Mesenchymal stem cell (in vitro differentiated cells and primary cell): Measurements from ENCODE around the gene SPRR2B.
"Not testable (repeated sequence)": the region's sequence is repeated elsewhere in the genome, so short reads cannot be mapped to it uniquely, and the experiment has no call there.

ENCODE experiments used
- DNase-seq: peaks from one replicate; pipeline ENCODE4 v3.0.0-alpha.2; 2013
- H2AFZ ChIP-seq: one replicate; pipeline ENCODE4 v1.6.1; 2013; ENCODE audit warnings: low read depth, mild to moderate bottlenecking, control low read depth, inconsistent platforms, low read length, moderate library complexity
- H2AK5ac ChIP-seq: 2 replicates; pipeline ENCODE4 v1.6.1; 2013; ENCODE audit warnings: low read length, moderate library complexity, mild to moderate bottlenecking, inconsistent platforms; ENCODE audit not compliant: severe bottlenecking
- H2BK120ac ChIP-seq: one replicate; pipeline ENCODE4 v1.6.1; 2013; ENCODE audit warnings: low read depth, mild to moderate bottlenecking, inconsistent platforms, low read length, moderate library complexity
- H2BK12ac ChIP-seq, 2 experiments: one replicate each; pipeline ENCODE4 v1.6.1; 2013; ENCODE audit warnings: inconsistent platforms in 2 of 2, low read length in 2 of 2, mild to moderate bottlenecking in 2 of 2, moderate library complexity in 2 of 2, control low read depth in 1 of 2
- H2BK15ac ChIP-seq: one replicate; pipeline ENCODE4 v1.6.1; 2013; ENCODE audit warnings: mild to moderate bottlenecking, low read depth, inconsistent platforms; ENCODE audit not compliant: poor library complexity, severe bottlenecking
- H2BK5ac ChIP-seq: 2 replicates; pipeline ENCODE4 v1.6.1; 2013; ENCODE audit warnings: low read depth, mild to moderate bottlenecking, low read length, control low read depth, inconsistent platforms; ENCODE audit not compliant: poor library complexity, severe bottlenecking
- H3K14ac ChIP-seq, 2 experiments: one replicate each; pipeline ENCODE4 v1.6.1; 2013; ENCODE audit warnings: inconsistent platforms in 2 of 2, low read length in 2 of 2, control low read depth in 1 of 2, mild to moderate bottlenecking in 1 of 2, moderate library complexity in 1 of 2
- H3K18ac ChIP-seq, 2 experiments: one replicate each; pipeline ENCODE4 v1.6.1; 2013; ENCODE audit warnings: inconsistent platforms in 2 of 2, low read length in 2 of 2, control low read depth in 1 of 2, low read depth in 1 of 2, mild to moderate bottlenecking in 1 of 2
- H3K23ac ChIP-seq, 2 experiments: one replicate each; pipeline ENCODE4 v1.6.1; 2013; ENCODE audit warnings: inconsistent platforms in 2 of 2, low read length in 2 of 2, mild to moderate bottlenecking in 2 of 2, moderate library complexity in 2 of 2, control low read depth in 1 of 2
- H3K27ac ChIP-seq: 2 replicates; pipeline ENCODE4 v1.5.1; 2013; ENCODE audit warnings: mild to moderate bottlenecking, moderate library complexity, low read length, control low read depth, inconsistent platforms; ENCODE audit not compliant: poor library complexity, severe bottlenecking
- H3K27me3 ChIP-seq, 2 experiments: 2 replicates each; pipeline versions ENCODE4 v1.6.1 to v1.7.0; 2013; ENCODE audit warnings: low read length in 2 of 2, mild to moderate bottlenecking in 2 of 2, moderate library complexity in 2 of 2, control low read depth in 1 of 2, inconsistent platforms in 1 of 2; ENCODE audit not compliant: control insufficient read depth in 1 of 2, insufficient read depth in 1 of 2
- H3K36me3 ChIP-seq, 2 experiments: 2 replicates each; pipeline versions ENCODE4 v1.6.1 to v1.7.0; 2013; ENCODE audit warnings: low read length in 2 of 2, control low read depth in 1 of 2, inconsistent platforms in 1 of 2, low read depth in 1 of 2, mild to moderate bottlenecking in 1 of 2; ENCODE audit not compliant: insufficient read depth in 2 of 2, control insufficient read depth in 1 of 2
- H3K4ac ChIP-seq, 2 experiments: one replicate each; pipeline ENCODE4 v1.6.1; 2013; ENCODE audit warnings: inconsistent platforms in 2 of 2, low read length in 2 of 2, mild to moderate bottlenecking in 2 of 2, moderate library complexity in 2 of 2, control low read depth in 1 of 2, low read depth in 1 of 2
- H3K4me1 ChIP-seq: 2 replicates; pipeline ENCODE4 v1.6.1; 2013; ENCODE audit warnings: low read depth, low read length, control low read depth; ENCODE audit not compliant: control insufficient read depth, insufficient read depth
- H3K4me2 ChIP-seq: 2 replicates; pipeline ENCODE4 v1.6.1; 2013; ENCODE audit warnings: low read length, mild to moderate bottlenecking, inconsistent platforms; ENCODE audit not compliant: poor library complexity, severe bottlenecking
- H3K4me3 ChIP-seq, 2 experiments: 2 replicates each; pipeline versions ENCODE4 v1.5.1 to v1.7.0; 2013; ENCODE audit warnings: low read length in 2 of 2, mild to moderate bottlenecking in 2 of 2, control low read depth in 1 of 2, low read depth in 1 of 2; ENCODE audit not compliant: insufficient read depth in 1 of 2
- H3K79me1 ChIP-seq: replicated peaks from 2 replicates; pipeline ENCODE4 v1.6.1; 2013; ENCODE audit warnings: mild to moderate bottlenecking, control low read depth, low read length, inconsistent platforms; ENCODE audit not compliant: poor library complexity, severe bottlenecking
- H3K9ac ChIP-seq: 2 replicates; pipeline ENCODE4 v1.7.0; 2013; ENCODE audit warnings: mild to moderate bottlenecking, low read length, moderate library complexity
- H3K9me3 ChIP-seq: 2 replicates; pipeline ENCODE4 v1.7.0; 2013; ENCODE audit warnings: mild to moderate bottlenecking, low read length; ENCODE audit not compliant: control insufficient read depth
- H4K8ac ChIP-seq: one replicate; pipeline ENCODE4 v1.6.1; 2013; ENCODE audit warnings: inconsistent platforms, mild to moderate bottlenecking, low read length, moderate library complexity
- H4K91ac ChIP-seq: one replicate; pipeline ENCODE4 v1.6.1; 2013; ENCODE audit warnings: mild to moderate bottlenecking, low read length, inconsistent platforms
- WGBS: methylation state at CpG from one replicate; pipeline ENCODE4 v1.1.7; 2013; ENCODE audit warnings: mixed read lengths; 5-methylcytosine and 5-hydroxymethylcytosine counted together

Gene SPRR2B

GRCh38 chr1:153057375-153057774 lies 14.0 kb downstream of the SPRR2B start, which contains the start of gene SPRR2A:
Gene SPRR2A (minus strand): TSS chr1:153057512. CDS start chr1:153056735, 777 bp downstream.
- Histone ChIP-seq H3K36me3 (no peaks in the 10 kb centered on the region), H2AFZ (no peak within 1 kb of the TSS), H3K4me3 (no peak within 1 kb of the TSS), H3K18ac (no peak within 1 kb of the TSS), H4K8ac (no peak within 1 kb of the TSS), H2BK12ac (no peak within 1 kb of the TSS), H2BK5ac (no peak within 1 kb of the TSS), H4K91ac (no peak within 1 kb of the TSS), H3K79me1 (no peaks in the 10 kb centered on the region), H3K4me2 (no peak within 1 kb of the TSS), H2AK5ac (no peak within 1 kb of the TSS), H2BK120ac (no peak within 1 kb of the TSS), H3K14ac (no peak within 1 kb of the TSS), H3K27me3 (peaks cover 0 to 8% of the 10 kb centered on the region in 2 experiments), H3K27ac (no peak within 1 kb of the TSS), H2BK15ac (no peak within 1 kb of the TSS), H3K4ac (no peak within 1 kb of the TSS), H3K9ac (no peak within 1 kb of the TSS), H3K23ac (no peak within 1 kb of the TSS), H3K9me3 (no peaks in the 10 kb centered on the region), H3K4me1 (no peaks in the 10 kb centered on the region)
- no peak for DNase-seq
- WGBS: 37% methylated on average over 2 of the region's 2 CpGs

DNA sequence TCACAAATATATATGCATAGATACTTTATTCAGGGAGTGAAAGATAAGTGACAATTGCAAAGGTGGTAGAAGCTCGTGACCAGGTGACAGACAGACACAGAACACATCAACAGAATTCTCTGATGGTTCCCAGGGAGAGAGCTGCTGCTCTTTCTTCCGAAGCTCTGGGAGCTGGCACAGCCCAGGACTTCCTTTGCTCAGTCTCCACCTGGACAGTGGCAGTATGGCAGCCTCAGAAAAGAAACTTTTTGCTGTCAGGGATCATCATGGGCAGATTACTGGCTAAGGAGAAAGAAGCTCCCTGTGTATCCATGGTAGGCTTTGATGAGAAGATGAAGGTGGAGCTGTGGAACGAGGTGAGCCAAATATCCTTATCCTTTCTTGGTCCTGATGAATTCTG lies 15.3 kb downstream of the SPRR2B start:
- not testable (repeated sequence) for H3K4me2 ChIP-seq, H4K91ac ChIP-seq, H3K9ac ChIP-seq, H3K14ac ChIP-seq, H3K9me3 ChIP-seq, H2BK120ac ChIP-seq, H2BK15ac ChIP-seq, H2BK5ac ChIP-seq, DNase-seq, H3K4me1 ChIP-seq, H3K27ac ChIP-seq, H3K36me3 ChIP-seq, H2AK5ac ChIP-seq, H4K8ac ChIP-seq, H2BK12ac ChIP-seq, H3K4me3 ChIP-seq, H3K23ac ChIP-seq, H3K4ac ChIP-seq, H2AFZ ChIP-seq, H3K18ac ChIP-seq, H3K79me1 ChIP-seq
- 24% methylated on average over 3 of the region's 3 CpGs for WGBS
- peaks cover 0 to 10% of the 10 kb centered on the region in 2 experiments for H3K27me3 ChIP-seq

DNA sequence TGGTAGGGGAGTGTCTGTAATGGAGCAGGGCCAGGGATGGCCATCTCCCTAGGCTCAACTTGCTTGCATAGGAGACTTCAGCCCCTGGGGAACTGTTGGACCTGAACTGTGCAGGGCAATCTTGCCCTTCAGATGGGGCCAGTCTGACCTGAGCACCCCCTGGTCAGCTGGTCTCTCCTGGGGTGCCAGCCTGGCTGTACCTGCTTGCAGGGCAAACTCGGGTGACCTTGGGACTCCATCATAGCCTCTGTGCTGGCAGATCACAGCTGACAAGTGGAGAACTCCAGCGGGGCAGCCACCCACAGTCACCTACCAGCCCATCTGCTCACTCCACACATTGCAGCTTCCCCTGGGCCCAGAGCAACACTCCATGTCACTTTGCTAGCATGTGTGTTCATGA lies 22.2 kb downstream of the SPRR2B start:
- Histone ChIP-seq H3K27me3 (peaks cover 0 to 4% of the 10 kb centered on the region in 2 experiments), H4K91ac (no peak overlapping the region), H3K27ac (no peak overlapping the region), H2AK5ac (no peak overlapping the region), H2BK12ac (no peak overlapping the region), H3K4me1 (no peaks in the 10 kb centered on the region), H3K9ac (no peak overlapping the region), H2AFZ (no peak overlapping the region), H2BK15ac (no peak overlapping the region), H2BK120ac (no peak overlapping the region), H3K4ac (no peak overlapping the region), H3K36me3 (no peaks in the 10 kb centered on the region), H3K4me2 (no peak overlapping the region), H3K18ac (no peak overlapping the region), H3K4me3 (no peak overlapping the region), H3K23ac (no peak overlapping the region), H3K79me1 (no peaks in the 10 kb centered on the region), H2BK5ac (no peak overlapping the region), H3K9me3 (peaks cover 12% of the 10 kb centered on the region), H4K8ac (no peak overlapping the region), H3K14ac (no peak overlapping the region)
- 56% methylated on average over 2 of the region's 2 CpGs for WGBS
- no peak for DNase-seq

DNA sequence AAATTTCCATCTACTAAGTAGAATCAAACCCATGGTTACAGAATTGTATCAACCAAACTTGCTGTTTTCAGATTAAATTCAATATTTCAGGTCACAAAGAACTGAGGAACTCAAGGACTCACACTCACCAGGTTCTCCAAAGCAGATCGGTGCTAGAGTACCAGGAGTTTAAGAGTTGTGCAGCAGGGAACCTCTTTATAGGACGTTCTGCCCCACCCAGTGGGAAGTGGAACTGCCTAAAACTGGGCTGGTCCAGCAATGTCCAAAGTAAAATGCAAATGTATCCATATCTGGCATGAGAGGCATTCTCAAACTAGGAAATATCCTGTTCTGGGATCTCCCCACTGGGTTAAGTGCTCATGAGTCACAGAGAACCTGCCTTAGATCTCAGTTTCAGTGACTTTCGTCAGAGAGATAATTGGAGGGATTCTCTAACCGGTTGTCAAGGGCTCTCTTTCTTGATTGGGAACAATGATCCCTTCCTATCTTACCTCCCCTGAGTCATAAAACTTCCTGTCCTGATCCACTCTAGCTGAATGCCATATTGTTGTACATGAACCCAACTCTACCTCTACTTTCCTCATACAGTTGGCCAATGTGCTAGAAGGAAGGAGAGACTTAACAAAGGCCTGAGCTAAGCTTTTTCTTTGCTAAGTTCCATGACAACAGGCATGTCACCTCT lies 30.3 kb downstream of the SPRR2B start, which contains the start of gene SPRR2D:
TSS of gene SPRR2D (minus strand) at position 171 of the 682 bp plus-strand sequence. CDS start 774 bp downstream, outside the sequence.
- H3K4me3 ChIP-seq: no peak within 1 kb of the TSS
- 56% methylated on average over 4 of the region's 4 CpGs for WGBS

More for the DNA sequence above, 30.3 kb downstream of the SPRR2B start, which contains the start of gene SPRR2D:
- no peak within 1 kb of the TSS for H2AK5ac ChIP-seq
- no peak within 1 kb of the TSS for H3K4ac ChIP-seq
- no peak within 1 kb of the TSS for H2BK12ac ChIP-seq
- no peak within 1 kb of the TSS for H3K27ac ChIP-seq
- no peak within 1 kb of the TSS for H3K9ac ChIP-seq
- DNase-seq: no peak
- H3K9me3 ChIP-seq: no peaks in the 10 kb centered on the region
- no peak within 1 kb of the TSS for H2BK5ac ChIP-seq
- no peak within 1 kb of the TSS for H2AFZ ChIP-seq
- H3K23ac ChIP-seq: no peak within 1 kb of the TSS
- H3K4me1 ChIP-seq: no peaks in the 10 kb centered on the region
- no peaks in the 10 kb centered on the region for H3K36me3 ChIP-seq
- H3K14ac ChIP-seq: no peak within 1 kb of the TSS
- no peak within 1 kb of the TSS for H4K8ac ChIP-seq
- peaks cover 0 to 6% of the 10 kb centered on the region in 2 experiments for H3K27me3 ChIP-seq
- H3K79me1 ChIP-seq: no peaks in the 10 kb centered on the region
- no peak within 1 kb of the TSS for H3K4me2 ChIP-seq
- no peak within 1 kb of the TSS for H3K18ac ChIP-seq
- H4K91ac ChIP-seq: no peak within 1 kb of the TSS
- H2BK120ac ChIP-seq: no peak within 1 kb of the TSS
- no peak within 1 kb of the TSS for H2BK15ac ChIP-seq
